H1 (cell line): ENCODE results near the gene KHSRP. TPM values are rescaled to one million over a fixed set of nuclear protein-coding genes. Genes with fewer than 3 reads are reported as not detected.

ENCODE experiments used
- CHD7 ChIP-seq: fragments of 300-600 bp; sonication (generic); IDR thresholded peaks from 2 replicates; pipeline ENCODE4 v1.7.1; 2012; ENCODE audit warnings: low read length, moderate library complexity, mild to moderate bottlenecking, inconsistent platforms; ENCODE audit not compliant: insufficient replicate concordance
- CTCF ChIP-seq, 3 experiments: IDR thresholded peaks; 1 replicate in 2 of 3; 2 replicates in 1 of 3; pipeline versions ENCODE4 v1.5.1 to v1.6.1; 2011; ENCODE audit warnings: low read length in 3 of 3, mild to moderate bottlenecking in 3 of 3, inconsistent platforms in 2 of 3, low read depth in 1 of 3, moderate library complexity in 1 of 3; ENCODE audit not compliant: insufficient read depth in 1 of 3; ENCODE audit errors: control extremely low read depth in 1 of 3
- JUND ChIP-seq: IDR thresholded peaks from 2 replicates; pipeline ENCODE4 v1.6.1; 2011; ENCODE audit warnings: mild to moderate bottlenecking, improper control_type of control experiment, low read length
- polyA plus RNA-seq, 7 experiments: library from polyadenylated mRNA; depleted of rRNA in 3 of 7; stranded (reverse) in 5 of 7; unstranded in 2 of 7; fragments of >200 nt in 5 of 7; fragments of 200-250 nt in 2 of 7; gene quantifications; 1 replicate in 5 of 7; 2 replicates in 1 of 7; 4 replicates in 1 of 7; pipeline versions ENCODE4 v1.2.1 to v1.2.3, GENCODE V29; 2011 to 2013; ENCODE audit warnings: missing spikeins in 2 of 7, mixed read lengths in 2 of 7
- total RNA-seq: library from RNA; stranded (reverse); fragmentation: NEBNext Ultra II Directional; extraction: Animal tissue kit (Norgen Biotek cat#: 25700); gene quantifications from 2 replicates; pipeline ENCODE4 v1.2.1, GENCODE V29; 2021

Gene KHSRP
- total and polyA plus RNA-seq, 2 of the 8 experiments (the other 6 are each of a cell fraction or from before 2014, with no cell fraction given), result 143 to 573 TPM

- TF ChIP-seq CHD7 (no peak), JUND (no peak), CTCF (IDR thresholded peaks at IDR 0.05; ENCODE audit: control extremely low read depth in 1 of 3, insufficient read depth in 1 of 3, low read depth in 1 of 3, low read length in 3 of 3) (no peak)
These were observed 37.2 kb downstream of the KHSRP start (continued) for GRCh38 chr19:6387372-6387771.
